Measurements from ENCODE around the gene SLC16A2. TPM values are rescaled to one million over a fixed set of nuclear protein-coding genes. Genes with fewer than 3 reads are reported as not detected.

Gene SLC16A2
- total RNA-seq, 2 experiments from 2014 or later, result not detected

GRCh38 chrX:74531081-74531480 lies 109.8 kb downstream of the SLC16A2 start:
- H3K36me3 Mint-ChIP-seq (ENCODE audit: low read depth), result no peaks in the 10 kb centered on the region
- DNase-seq (no peak), ATAC-seq (no peak)
- CTCF ChIA-PET, result no interaction called here
- no peaks in the 10 kb centered on the region for H3K9me3 Mint-ChIP-seq (ENCODE audit: insufficient read depth)
- H3K4me3 Mint-ChIP-seq, result no peak overlapping the region
- no peak overlapping the region for H3K27ac Mint-ChIP-seq
- no peaks in the 10 kb centered on the region for H3K27me3 Mint-ChIP-seq (ENCODE audit: low read depth)
- POLR2A ChIA-PET, result no interaction called here
- peaks cover 16% of the 10 kb centered on the region for H3K4me1 Mint-ChIP-seq (ENCODE audit: low read depth)

DNA sequence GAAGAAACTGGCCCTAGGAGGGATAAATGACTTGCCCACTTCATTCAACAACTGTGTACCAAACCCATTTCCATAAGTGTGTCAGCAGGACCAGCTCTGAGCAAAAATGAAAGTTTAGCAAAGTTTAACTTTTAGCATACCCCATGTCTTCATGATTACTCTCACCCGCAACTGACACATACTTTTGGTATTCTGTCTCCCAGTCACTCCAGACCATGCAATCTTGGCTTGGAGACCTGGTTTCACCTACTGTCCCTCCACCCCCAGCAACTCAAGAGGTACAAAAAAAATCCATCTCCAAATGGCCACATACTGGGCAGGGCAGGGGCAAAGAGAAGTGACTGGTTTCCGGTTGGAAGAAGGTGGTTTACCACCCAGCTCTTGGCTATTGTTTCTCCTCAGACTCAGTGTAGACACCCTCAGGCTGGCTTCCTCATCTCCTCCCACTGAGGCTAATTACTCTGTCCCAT lies 113.3 kb downstream of the SLC16A2 start:
- H3K36me3 Mint-ChIP-seq (ENCODE audit: low read depth), result no peaks in the 10 kb centered on the region
- ATAC-seq (no peak), DNase-seq (no peak)
- no peaks in the 10 kb centered on the region for H3K9me3 Mint-ChIP-seq (ENCODE audit: insufficient read depth)
- CTCF ChIA-PET, result interaction anchor here (0.6 to 1.8 kb wide), 3 partner anchors 10 to 150 kb away, joined by 3 to 4 read pairs (median 4); no protein-coding TSS in a partner anchor
- H3K4me1 Mint-ChIP-seq (ENCODE audit: low read depth), result peaks cover 26% of the 10 kb centered on the region
- no peaks in the 10 kb centered on the region for H3K27me3 Mint-ChIP-seq (ENCODE audit: low read depth)
- H3K27ac Mint-ChIP-seq, result peak overlapping the region; percentile 61
- H3K4me3 Mint-ChIP-seq, result no peak overlapping the region
- POLR2A ChIA-PET, result no interaction called here

- peak overlapping the region; percentile 61 for H3K27ac Mint-ChIP-seq
Observed at GRCh38 chrX:74535086-74535407, 113.8 kb downstream of the SLC16A2 start.

GRCh38 chrX:74535408-74536151 lies 114.3 kb downstream of the SLC16A2 start:
- H3K9me3 Mint-ChIP-seq (ENCODE audit: insufficient read depth), result no peaks in the 10 kb centered on the region
- ChIA-PET CTCF (interaction anchor here (1.5 to 1.8 kb wide), 2 partner anchors 9 to 151 kb away, joined by 4 read pairs; no protein-coding TSS in a partner anchor), POLR2A (no interaction called here)
- ATAC-seq, result peak; percentile 66
- peaks cover 26% of the 10 kb centered on the region for H3K4me1 Mint-ChIP-seq (ENCODE audit: low read depth)
- peak overlapping the region; percentile 72 for H3K27ac Mint-ChIP-seq
- no peaks in the 10 kb centered on the region for H3K27me3 Mint-ChIP-seq (ENCODE audit: low read depth)
- H3K36me3 Mint-ChIP-seq (ENCODE audit: low read depth), result no peaks in the 10 kb centered on the region
- peak; percentile 41 for DNase-seq
- peak overlapping the region; percentile 67 for H3K4me3 Mint-ChIP-seq

More at GRCh38 chrX:74535086-74535407, 113.8 kb downstream of the SLC16A2 start:
- H3K9me3 Mint-ChIP-seq (ENCODE audit: insufficient read depth), result no peaks in the 10 kb centered on the region
- ATAC-seq (no peak), DNase-seq (no peak)
- ChIA-PET POLR2A (no interaction called here), CTCF (interaction anchor here (0.6 to 1.8 kb wide), 3 partner anchors 9 to 151 kb away, joined by 3 to 4 read pairs (median 4); no protein-coding TSS in a partner anchor)
- peak overlapping the region; percentile 67 for H3K4me3 Mint-ChIP-seq
- peaks cover 26% of the 10 kb centered on the region for H3K4me1 Mint-ChIP-seq (ENCODE audit: low read depth)
- no peaks in the 10 kb centered on the region for H3K36me3 Mint-ChIP-seq (ENCODE audit: low read depth)
- H3K27me3 Mint-ChIP-seq (ENCODE audit: low read depth), result no peaks in the 10 kb centered on the region

DNA sequence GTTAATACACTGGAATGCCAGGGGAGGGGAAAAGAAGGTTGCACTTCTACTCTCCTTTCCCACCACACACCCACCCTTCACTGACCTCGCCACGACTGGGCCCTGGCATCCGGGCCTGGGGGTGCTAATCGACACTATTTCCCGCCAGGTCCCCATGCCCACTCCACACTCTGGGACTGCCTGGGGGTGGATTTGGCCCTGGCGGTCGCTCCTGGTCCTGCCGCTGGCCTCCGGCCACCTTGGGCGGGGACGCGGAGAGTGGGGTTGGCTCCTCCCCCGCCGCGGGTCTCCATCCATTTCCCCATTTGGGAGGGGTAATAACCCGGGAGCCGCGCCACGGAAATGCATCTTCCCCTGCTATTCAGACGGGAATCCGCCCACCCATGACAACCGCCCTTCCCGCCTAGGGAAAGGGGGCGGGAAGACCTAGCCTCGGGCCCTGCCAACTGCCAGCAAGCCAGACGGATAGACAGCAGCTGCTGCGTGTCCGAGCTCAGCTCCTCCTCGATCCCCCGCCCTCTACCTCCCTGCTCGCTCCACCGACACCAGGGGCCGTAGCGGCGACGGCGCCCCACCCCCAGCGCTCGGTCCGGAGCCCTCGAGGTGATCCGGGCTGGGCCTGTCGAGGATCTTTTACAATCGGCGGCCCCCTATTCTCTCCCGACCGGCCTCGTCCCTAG lies 115.0 kb downstream of the SLC16A2 start:
- Mint-ChIP-seq H3K4me3 (peak overlapping the region; percentile 67), H3K9me3 (ENCODE audit: insufficient read depth) (no peaks in the 10 kb centered on the region), H3K27me3 (ENCODE audit: low read depth) (no peaks in the 10 kb centered on the region), H3K4me1 (ENCODE audit: low read depth) (peaks cover 26% of the 10 kb centered on the region), H3K27ac (peak overlapping the region; percentile 72), H3K36me3 (ENCODE audit: low read depth) (no peaks in the 10 kb centered on the region)
- CTCF ChIA-PET, result no interaction called here
- peak; percentile 70 for ATAC-seq
- DNase-seq, result peak; percentile 33
- POLR2A ChIA-PET, result no interaction called here

- Mint-ChIP-seq H3K27me3 (ENCODE audit: low read depth) (no peaks in the 10 kb centered on the region), H3K36me3 (ENCODE audit: low read depth) (no peaks in the 10 kb centered on the region), H3K9me3 (ENCODE audit: insufficient read depth) (no peaks in the 10 kb centered on the region), H3K27ac (no peak overlapping the region), H3K4me1 (ENCODE audit: low read depth) (peaks cover 26% of the 10 kb centered on the region), H3K4me3 (peak overlapping the region; percentile 67)
- peak; percentile 52 for ATAC-seq
- no peak for DNase-seq
- CTCF ChIA-PET, result no interaction called here
- POLR2A ChIA-PET, result no interaction called here
Observed at GRCh38 chrX:74536832-74537371, 115.6 kb downstream of the SLC16A2 start.

- CTCF ChIA-PET, result interaction anchor here (0.7 to 1.9 kb wide), 2 partner anchors 9 to 11 kb away, joined by 3 to 6 read pairs; no protein-coding TSS in a partner anchor
- no peak overlapping the region for H3K27ac Mint-ChIP-seq
- no peak overlapping the region for H3K4me3 Mint-ChIP-seq
- POLR2A ChIA-PET, result no interaction called here
- H3K36me3 Mint-ChIP-seq (ENCODE audit: low read depth), result no peaks in the 10 kb centered on the region
- no peak for DNase-seq
- H3K27me3 Mint-ChIP-seq (ENCODE audit: low read depth), result peaks cover 4% of the 10 kb centered on the region
- no peak for ATAC-seq
- peaks cover 12% of the 10 kb centered on the region for H3K4me1 Mint-ChIP-seq (ENCODE audit: low read depth)
- H3K9me3 Mint-ChIP-seq (ENCODE audit: insufficient read depth), result no peaks in the 10 kb centered on the region
Observed at GRCh38 chrX:74540635-74541249, 119.4 kb downstream of the SLC16A2 start.

DNA sequence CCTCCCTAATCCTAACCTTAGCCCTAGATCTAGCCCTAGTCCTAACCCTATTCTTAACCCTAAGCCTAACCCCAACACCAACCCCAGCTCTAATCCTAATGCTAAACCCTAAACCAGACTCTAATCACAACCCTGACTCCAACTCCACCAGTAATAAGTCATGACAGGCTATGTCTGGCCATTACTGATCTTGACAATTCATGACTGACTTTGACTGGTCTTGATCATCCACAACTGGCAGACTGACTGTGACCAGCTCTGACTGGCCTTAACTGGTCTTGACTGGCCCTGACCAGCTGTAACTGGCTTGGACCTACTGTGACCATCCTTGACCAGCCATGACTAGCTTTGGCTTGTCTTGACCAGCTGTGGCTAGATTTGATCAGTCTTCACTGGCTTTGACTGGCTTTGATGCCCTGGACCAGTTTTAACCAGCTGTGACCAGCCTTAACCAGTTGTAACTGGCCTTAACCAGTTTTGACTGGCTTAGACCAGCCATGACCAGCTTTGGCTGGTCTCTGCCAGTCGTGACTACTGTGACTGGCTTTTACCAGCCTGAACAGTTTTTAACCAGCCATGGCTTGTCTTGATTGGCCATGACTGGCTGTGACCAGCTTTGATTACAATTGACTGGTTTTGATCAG lies 124.7 kb downstream of the SLC16A2 start:
- ChIA-PET POLR2A (no interaction called here), CTCF (interaction anchor here (3.4 kb wide), 1 partner anchor 163 kb away, joined by 16 read pairs; no protein-coding TSS in a partner anchor)
- Mint-ChIP-seq H3K27ac (no peak overlapping the region), H3K4me3 (no peak overlapping the region), H3K4me1 (ENCODE audit: low read depth) (peaks cover 8% of the 10 kb centered on the region), H3K27me3 (ENCODE audit: low read depth) (peaks cover 4% of the 10 kb centered on the region), H3K9me3 (ENCODE audit: insufficient read depth) (no peaks in the 10 kb centered on the region), H3K36me3 (ENCODE audit: low read depth) (peaks cover 2% of the 10 kb centered on the region)
- ATAC-seq (no peak), DNase-seq (no peak)

- ChIA-PET POLR2A (no interaction called here), CTCF (interaction anchor here (1.0 to 3.4 kb wide), 2 partner anchors 12 to 164 kb away, joined by 3 to 16 read pairs; no protein-coding TSS in a partner anchor)
- no peaks in the 10 kb centered on the region for H3K9me3 Mint-ChIP-seq (ENCODE audit: insufficient read depth)
- H3K4me1 Mint-ChIP-seq (ENCODE audit: low read depth), result peaks cover 8% of the 10 kb centered on the region
- DNase-seq (no peak), ATAC-seq (no peak)
- no peak overlapping the region for H3K27ac Mint-ChIP-seq
- H3K4me3 Mint-ChIP-seq, result no peak overlapping the region
- peaks cover 2% of the 10 kb centered on the region for H3K36me3 Mint-ChIP-seq (ENCODE audit: low read depth)
- peaks cover 4% of the 10 kb centered on the region for H3K27me3 Mint-ChIP-seq (ENCODE audit: low read depth)
Observed at GRCh38 chrX:74546984-74547383, 125.7 kb downstream of the SLC16A2 start.

DNA sequence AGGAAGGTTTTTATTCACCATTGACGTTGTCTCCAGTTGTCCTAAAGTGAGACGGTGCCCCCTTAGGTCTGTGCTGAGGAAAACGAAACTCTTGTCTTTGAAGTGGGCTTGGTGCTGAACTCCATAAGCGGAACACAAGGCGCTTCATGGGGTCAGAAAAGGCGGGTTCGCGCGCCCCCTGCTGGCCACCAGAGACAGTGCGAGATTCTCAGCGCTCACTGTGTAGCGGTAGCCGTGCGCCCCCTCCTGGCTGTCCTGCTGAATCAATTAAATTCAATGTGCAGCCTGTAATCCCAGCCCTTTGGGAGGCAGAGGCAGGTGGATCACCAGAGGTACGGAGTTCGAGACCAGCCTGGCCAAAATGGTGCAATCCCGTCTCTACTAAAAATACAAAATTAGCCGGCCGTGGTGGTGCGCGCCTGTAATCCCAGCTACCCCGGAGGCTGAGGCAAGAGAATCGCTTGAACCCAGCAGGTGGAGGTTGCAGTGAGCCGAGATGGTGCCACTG lies 129.1 kb downstream of the SLC16A2 start:
- ATAC-seq (peak; percentile 97), DNase-seq (peak; percentile 88)
- Mint-ChIP-seq H3K4me3 (peak overlapping the region; percentile 44), H3K27me3 (ENCODE audit: low read depth) (no peaks in the 10 kb centered on the region), H3K36me3 (ENCODE audit: low read depth) (peaks cover 2% of the 10 kb centered on the region), H3K4me1 (ENCODE audit: low read depth) (peaks cover 8% of the 10 kb centered on the region), H3K9me3 (ENCODE audit: insufficient read depth) (no peaks in the 10 kb centered on the region), H3K27ac (peak overlapping the region; percentile 74)
- ChIA-PET POLR2A (no interaction called here), CTCF (interaction anchor here (0.8 to 2.1 kb wide), 2 partner anchors 10 kb away, joined by 3 to 6 read pairs; no protein-coding TSS in a partner anchor)

DNA sequence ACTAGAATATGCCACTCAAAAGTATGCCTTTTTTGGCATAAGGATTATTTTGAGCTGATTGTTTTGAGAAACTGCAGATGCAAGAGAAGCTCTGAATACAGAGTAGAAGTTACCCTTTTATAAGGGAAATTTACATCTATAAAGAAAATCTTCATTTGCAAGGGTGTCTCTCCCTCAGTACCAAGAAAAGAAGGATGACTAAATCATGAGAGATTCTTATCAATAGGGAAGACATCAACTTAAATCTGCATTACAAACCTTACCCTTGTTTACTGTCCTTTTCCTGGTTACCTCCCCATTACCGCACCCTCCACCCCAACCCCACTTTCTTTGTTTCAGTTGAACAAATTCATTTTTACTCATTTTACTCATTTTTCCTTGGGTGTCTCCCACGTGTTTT lies 130.6 kb downstream of the SLC16A2 start:
- H3K27me3 Mint-ChIP-seq (ENCODE audit: low read depth), result no peaks in the 10 kb centered on the region
- no peaks in the 10 kb centered on the region for H3K9me3 Mint-ChIP-seq (ENCODE audit: insufficient read depth)
- peaks cover 8% of the 10 kb centered on the region for H3K4me1 Mint-ChIP-seq (ENCODE audit: low read depth)
- H3K27ac Mint-ChIP-seq, result no peak overlapping the region
- H3K36me3 Mint-ChIP-seq (ENCODE audit: low read depth), result peaks cover 2% of the 10 kb centered on the region
- POLR2A ChIA-PET, result no interaction called here
- ATAC-seq (no peak), DNase-seq (no peak)
- CTCF ChIA-PET, result interaction anchor here (2.1 kb wide), 1 partner anchor 12 kb away, joined by 6 read pairs; no protein-coding TSS in a partner anchor
- no peak overlapping the region for H3K4me3 Mint-ChIP-seq

Measured in activated CD8-positive, alpha-beta T cell treated with anti-CD3 and anti-CD28 coated beads, Interleukin-2, amount 10 ng/mL, durations not matched to agents 7 days and 5 days (primary cell).